IMR-90 (cell line): ENCODE data around the gene ABHD13. TPM values are rescaled to one million over a fixed set of nuclear protein-coding genes. Genes with fewer than 3 reads are reported as not detected.

Source experiments
- ATAC-seq: fragments of 200-7000 bp; cut with Tn5 transposase; 2 replicates; pipeline ENCODE4 v1.9.1; 2020; ENCODE audit warnings: low read depth, mild to moderate bottlenecking, moderate library complexity
- BruUV-seq: library from RNA; stranded (reverse); fragments of 400-500 nt; replicated peaks from 2 replicates; lab custom pipeline; 2021; lab: Mats Ljungman, UMichigan
- CTCF ChIA-PET: fragments of 300-600 bp; formaldehyde crosslinking; extraction: SDS; loops from one replicate; lab custom pipeline; 2021; ENCODE audit warnings: antibody characterized with exemption; lab: Yijun Ruan, JAX
- POLR2A ChIA-PET: fragments of 300-600 bp; sonication (Branson Sonifier 250); formaldehyde crosslinking; loops from one replicate; lab custom pipeline; 2022; ENCODE audit warnings: antibody characterized with exemption; ENCODE audit not compliant: unreplicated experiment; lab: Charles Lee
- DNase-seq: peaks from one replicate; pipeline ENCODE4 v3.0.0; 2013
- H2AFZ ChIP-seq: replicated peaks from 2 replicates; pipeline ENCODE3; 2013; ENCODE audit warnings: low read length, mild to moderate bottlenecking; ENCODE audit not compliant: poor library complexity
- H2AK5ac ChIP-seq: 2 replicates; pipeline ENCODE4 v1.6.1; 2013; ENCODE audit warnings: low read depth, low read length, inconsistent platforms
- H2AK9ac ChIP-seq: replicated peaks from 2 replicates; pipeline ENCODE3; 2013; ENCODE audit warnings: mild to moderate bottlenecking, low read depth, low read length, moderate library complexity; ENCODE audit not compliant: poor library complexity
- H2BK120ac ChIP-seq: 2 replicates; pipeline ENCODE4 v1.6.1; 2013; ENCODE audit warnings: low read depth, low read length, inconsistent platforms
- H2BK15ac ChIP-seq: 3 replicates; pipeline ENCODE4 v1.6.1; 2013; ENCODE audit warnings: low read depth, low read length, inconsistent platforms
- H2BK20ac ChIP-seq: 2 replicates; pipeline ENCODE4 v1.6.1; 2013; ENCODE audit warnings: low read depth, mild to moderate bottlenecking, inconsistent platforms, low read length, moderate library complexity
- H2BK5ac ChIP-seq: 2 replicates; pipeline ENCODE4 v1.6.1; 2013; ENCODE audit warnings: mild to moderate bottlenecking, low read depth, low read length, inconsistent platforms; ENCODE audit not compliant: poor library complexity, severe bottlenecking
- H3K14ac ChIP-seq: replicated peaks from 2 replicates; pipeline ENCODE4 v1.6.1; 2013; ENCODE audit warnings: low read depth, low read length, inconsistent platforms
- H3K18ac ChIP-seq: 2 replicates; pipeline ENCODE4 v1.6.1; 2013; ENCODE audit warnings: low read depth, low read length, control low read depth
- H3K23ac ChIP-seq: 2 replicates; pipeline ENCODE4 v1.6.1; 2013; ENCODE audit warnings: low read depth, low read length, inconsistent platforms
- H3K27ac ChIP-seq: 2 replicates; pipeline ENCODE4 v1.5.1; 2013; ENCODE audit warnings: mild to moderate bottlenecking, control low read depth, low read length; ENCODE audit not compliant: insufficient read depth
- H3K27me3 ChIP-seq: 2 replicates; pipeline ENCODE4 v1.6.1; 2013; ENCODE audit warnings: low read length; ENCODE audit not compliant: control insufficient read depth, insufficient read depth
- H3K36me3 ChIP-seq: 2 replicates; pipeline ENCODE4 v1.6.1; 2013; ENCODE audit warnings: low read length, mixed read lengths; ENCODE audit not compliant: control insufficient read depth, insufficient read depth
- H3K4ac ChIP-seq: 2 replicates; pipeline ENCODE4 v1.6.1; 2013; ENCODE audit warnings: low read depth, low read length, inconsistent platforms
- H3K4me1 ChIP-seq: 2 replicates; pipeline ENCODE4 v1.6.1; 2013; ENCODE audit warnings: low read length, mixed read lengths; ENCODE audit not compliant: control insufficient read depth, insufficient read depth
- H3K4me2 ChIP-seq: 2 replicates; pipeline ENCODE4 v1.6.1; 2013; ENCODE audit warnings: low read depth, mild to moderate bottlenecking, control low read depth, low read length, moderate library complexity
- H3K4me3 ChIP-seq: 2 replicates; pipeline ENCODE4 v1.5.1; 2013; ENCODE audit warnings: low read depth, mild to moderate bottlenecking, control low read depth, low read length, moderate library complexity; ENCODE audit not compliant: insufficient read depth
- H3K56ac ChIP-seq: 2 replicates; pipeline ENCODE4 v1.6.1; 2013; ENCODE audit warnings: low read length, inconsistent platforms; ENCODE audit not compliant: insufficient read depth; ENCODE audit errors: extremely low read depth
- H3K79me1 ChIP-seq, 2 experiments: 2 replicates each; pipeline ENCODE4 v1.6.1; 2013; ENCODE audit warnings: low read length in 2 of 2, inconsistent platforms in 1 of 2, low read depth in 1 of 2
- H3K9ac ChIP-seq: 2 replicates; pipeline ENCODE4 v1.6.1; 2013; ENCODE audit warnings: low read depth, low read length, control low read depth
- H3K9me1 ChIP-seq: 2 replicates; pipeline ENCODE4 v1.6.1; 2013; ENCODE audit warnings: low read length, inconsistent platforms; ENCODE audit not compliant: insufficient read depth
- H3K9me3 ChIP-seq: 2 replicates; pipeline ENCODE4 v1.6.1; 2013; ENCODE audit warnings: low read length; ENCODE audit not compliant: control insufficient read depth, insufficient read depth
- H4K20me1 ChIP-seq: 2 replicates; pipeline ENCODE4 v1.6.1; 2013; ENCODE audit warnings: low read length, inconsistent platforms; ENCODE audit not compliant: insufficient read depth
- H4K5ac ChIP-seq: 2 replicates; pipeline ENCODE4 v1.6.1; 2013; ENCODE audit warnings: mild to moderate bottlenecking, low read depth, low read length, control low read depth
- H4K8ac ChIP-seq, 2 experiments: 2 replicates each; pipeline ENCODE4 v1.6.1; 2013; ENCODE audit warnings: low read depth in 2 of 2, low read length in 2 of 2, control low read depth in 1 of 2, inconsistent platforms in 1 of 2
- H4K91ac ChIP-seq: 2 replicates; pipeline ENCODE4 v1.6.1; 2013; ENCODE audit warnings: low read depth, low read length, inconsistent platforms; ENCODE audit not compliant: insufficient read depth
- BHLHE40 ChIP-seq: fragments of 150-350 bp; IDR thresholded peaks from 2 replicates; pipeline ENCODE4 v1.6.1; 2016; ENCODE audit warnings: mild to moderate bottlenecking, low read depth, low read length
- CEBPB ChIP-seq: IDR thresholded peaks from 2 replicates; pipeline ENCODE4 v1.6.1; 2012; ENCODE audit warnings: low read depth, low read length, improper control_type of control experiment
- MAZ ChIP-seq: IDR thresholded peaks from 2 replicates; pipeline ENCODE4 v1.6.1; 2012; ENCODE audit warnings: low read depth, mild to moderate bottlenecking, low read length, improper control_type of control experiment, moderate library complexity, borderline replicate concordance
- MXI1 ChIP-seq: IDR thresholded peaks from 2 replicates; pipeline ENCODE4 v1.6.1; 2012; ENCODE audit warnings: low read depth, mild to moderate bottlenecking, low read length, moderate library complexity, borderline replicate concordance
- POLR2A ChIP-seq: IDR thresholded peaks from 2 replicates; pipeline ENCODE4 v1.6.1; 2012; ENCODE audit warnings: mild to moderate bottlenecking, low read depth, low read length
- RAD21 ChIP-seq: IDR thresholded peaks from 2 replicates; pipeline ENCODE4 v1.6.1; 2012; ENCODE audit warnings: low read length, improper control_type of control experiment
- whole genome bisulfite sequencing, 2 experiments: methylation state at CpG; one replicate each; pipeline versions ENCODE4 v1.1.5 to v1.1.7; 2013; ENCODE audit warnings: missing lambda C conversion rate in 2 of 2; ENCODE audit not compliant: insufficient read length in 1 of 2; ENCODE audit errors: extremely low coverage in 2 of 2; 5-methylcytosine and 5-hydroxymethylcytosine counted together
- dilution Hi-C: fragments of 300-500 bp; cut with HindIII; formaldehyde crosslinking; loops from one replicate; pipeline ENCODE4 v1.14.3; 2018; ENCODE audit warnings: low sequenced_read_pairs; ENCODE audit not compliant: unreplicated experiment
- in situ Hi-C: fragments of 300-500 bp; cut with MboI; formaldehyde crosslinking; loops from 3 replicates; pipeline ENCODE4 v1.14.3; 2019; ENCODE audit warnings: low sequenced_read_pairs, inconsistent platforms, mixed read lengths
- intact Hi-C: fragments of 100-400 bp; cut with micrococcal nuclease; formaldehyde crosslinking; loops from 2 replicates; pipeline ENCODE4 v1.10.0; 2022
- polyA plus RNA-seq, 3 experiments: library from polyadenylated mRNA; depleted of rRNA; stranded (reverse); fragments of >200 nt; gene quantifications; 2 replicates each; pipeline ENCODE4 v1.2.3, GENCODE V29; 2012; ENCODE audit warnings: low replicate concordance in 1 of 3
- total RNA-seq: library from RNA; depleted of rRNA; stranded (reverse); fragments of >200 nt; gene quantifications from 2 replicates; pipeline ENCODE4 v1.2.3, GENCODE V29; 2012
- TF ChIP-seq, protein P1 (sequence below): fragments of 150-350 bp; IDR thresholded peaks from 2 replicates; pipeline ENCODE4 v1.6.1; 2017; ENCODE audit warnings: mild to moderate bottlenecking, antibody characterized with exemption, low read length, low read depth
- TF ChIP-seq, protein P2 (sequence below): conservative IDR thresholded peaks from 2 replicates; pipeline ENCODE4 v1.5.1; 2012; ENCODE audit warnings: mild to moderate bottlenecking, low read depth, low read length, improper control_type of control experiment

ABHD13 gene
- total and polyA plus RNA-seq, 2 of the 4 experiments (the other 2 are of a cell fraction): 4.0 to 4.1 TPM

DNA sequence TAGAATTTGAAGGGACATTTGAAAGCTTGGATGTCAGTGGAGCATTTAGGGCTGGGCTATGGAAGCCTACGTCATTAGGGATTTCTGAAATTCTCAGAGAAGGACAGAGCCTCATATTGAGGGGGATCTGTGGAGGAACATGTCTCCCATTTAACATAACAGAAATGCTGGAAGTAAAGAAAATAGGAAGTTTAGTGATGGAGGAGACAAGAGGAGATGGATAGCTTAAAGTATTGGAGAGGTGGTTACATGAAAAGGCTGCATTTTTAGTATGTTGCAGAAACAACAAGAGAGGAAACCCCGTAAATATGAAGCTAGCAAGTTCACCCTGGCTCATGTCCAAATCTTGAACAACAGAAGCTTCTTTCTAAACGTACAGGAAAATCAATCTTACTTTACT, 27.3 kb upstream of the ABHD13 start:
- no CpG with 5 or more reads among the region's 3 CpGs for WGBS, 2 experiments
- no peak overlapping the region for H2BK120ac ChIP-seq
- no peaks in the 10 kb centered on the region for H3K4me1 ChIP-seq
- CTCF ChIA-PET: no interaction called here
- POLR2A ChIA-PET: no interaction called here
- no peaks in the 10 kb centered on the region for H3K36me3 ChIP-seq
- H2BK20ac ChIP-seq: no peak overlapping the region
- no peak overlapping the region for H4K91ac ChIP-seq
- H2AK9ac ChIP-seq: no peak overlapping the region
- DNase-seq: no peak
- H3K79me1 ChIP-seq: no peaks in the 10 kb centered on the region
- peaks cover 2% of the 10 kb centered on the region; the same call in 1 of the 2 replicates for H3K27me3 ChIP-seq
- BruUV-seq: no TSS peak
- peaks cover 14% of the 10 kb centered on the region for H3K9me3 ChIP-seq
- H3K4ac ChIP-seq: no peak overlapping the region
- in situ Hi-C loops (no loop called here), dilution Hi-C loops (no loop called here), intact Hi-C loops (no loop called here)
- no peak overlapping the region for H4K8ac ChIP-seq
- no peak overlapping the region for H2BK5ac ChIP-seq
- no peak overlapping the region for H3K4me3 ChIP-seq
- H2BK15ac ChIP-seq: no peak overlapping the region
- no peaks in the 10 kb centered on the region for H4K20me1 ChIP-seq
- no peak overlapping the region for H2AK5ac ChIP-seq
- ATAC-seq: no peak
- no peak overlapping the region for H3K9ac ChIP-seq
- H3K27ac ChIP-seq: no peak overlapping the region
- no peak overlapping the region for H3K18ac ChIP-seq
- no peak overlapping the region for H4K5ac ChIP-seq
- TF ChIP-seq, protein P1, sequence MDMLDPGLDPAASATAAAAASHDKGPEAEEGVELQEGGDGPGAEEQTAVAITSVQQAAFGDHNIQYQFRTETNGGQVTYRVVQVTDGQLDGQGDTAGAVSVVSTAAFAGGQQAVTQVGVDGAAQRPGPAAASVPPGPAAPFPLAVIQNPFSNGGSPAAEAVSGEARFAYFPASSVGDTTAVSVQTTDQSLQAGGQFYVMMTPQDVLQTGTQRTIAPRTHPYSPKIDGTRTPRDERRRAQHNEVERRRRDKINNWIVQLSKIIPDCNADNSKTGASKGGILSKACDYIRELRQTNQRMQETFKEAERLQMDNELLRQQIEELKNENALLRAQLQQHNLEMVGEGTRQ: no peak
- no peak for TF ChIP-seq MXI1
- no peak for TF ChIP-seq POLR2A
- TF ChIP-seq CEBPB: no peak
- no peak for TF ChIP-seq BHLHE40
- TF ChIP-seq, protein P2, sequence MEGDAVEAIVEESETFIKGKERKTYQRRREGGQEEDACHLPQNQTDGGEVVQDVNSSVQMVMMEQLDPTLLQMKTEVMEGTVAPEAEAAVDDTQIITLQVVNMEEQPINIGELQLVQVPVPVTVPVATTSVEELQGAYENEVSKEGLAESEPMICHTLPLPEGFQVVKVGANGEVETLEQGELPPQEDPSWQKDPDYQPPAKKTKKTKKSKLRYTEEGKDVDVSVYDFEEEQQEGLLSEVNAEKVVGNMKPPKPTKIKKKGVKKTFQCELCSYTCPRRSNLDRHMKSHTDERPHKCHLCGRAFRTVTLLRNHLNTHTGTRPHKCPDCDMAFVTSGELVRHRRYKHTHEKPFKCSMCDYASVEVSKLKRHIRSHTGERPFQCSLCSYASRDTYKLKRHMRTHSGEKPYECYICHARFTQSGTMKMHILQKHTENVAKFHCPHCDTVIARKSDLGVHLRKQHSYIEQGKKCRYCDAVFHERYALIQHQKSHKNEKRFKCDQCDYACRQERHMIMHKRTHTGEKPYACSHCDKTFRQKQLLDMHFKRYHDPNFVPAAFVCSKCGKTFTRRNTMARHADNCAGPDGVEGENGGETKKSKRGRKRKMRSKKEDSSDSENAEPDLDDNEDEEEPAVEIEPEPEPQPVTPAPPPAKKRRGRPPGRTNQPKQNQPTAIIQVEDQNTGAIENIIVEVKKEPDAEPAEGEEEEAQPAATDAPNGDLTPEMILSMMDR: no peak
- TF ChIP-seq RAD21: no peak
- TF ChIP-seq MAZ: no peak
- H3K14ac ChIP-seq: no peak overlapping the region
- H3K23ac ChIP-seq: no peak overlapping the region
- no peak overlapping the region for H3K56ac ChIP-seq
- no peak overlapping the region for H2AFZ ChIP-seq
- no peaks in the 10 kb centered on the region for H3K9me1 ChIP-seq
- H3K4me2 ChIP-seq: no peak overlapping the region
